Choroid plexus epithelial cell (primary cell): ENCODE results near the gene ROBO4.

Experiments
- DNase-seq: peaks from one replicate; pipeline ENCODE4 v3.0.0-alpha.2; 2010; ENCODE audit warnings: low read depth
- H3K4me3 ChIP-seq: 2 replicates; pipeline ENCODE4 v1.5.1; 2011; ENCODE audit warnings: low read depth, mild to moderate bottlenecking, control low read depth, low read length, moderate library complexity
- TF ChIP-seq, protein P1 (sequence below): conservative IDR thresholded peaks from 2 replicates; pipeline ENCODE4 v1.5.1; 2011; ENCODE audit warnings: low read depth, mild to moderate bottlenecking, control low read depth, inconsistent platforms, low read length, moderate library complexity

Gene ROBO4

DNA sequence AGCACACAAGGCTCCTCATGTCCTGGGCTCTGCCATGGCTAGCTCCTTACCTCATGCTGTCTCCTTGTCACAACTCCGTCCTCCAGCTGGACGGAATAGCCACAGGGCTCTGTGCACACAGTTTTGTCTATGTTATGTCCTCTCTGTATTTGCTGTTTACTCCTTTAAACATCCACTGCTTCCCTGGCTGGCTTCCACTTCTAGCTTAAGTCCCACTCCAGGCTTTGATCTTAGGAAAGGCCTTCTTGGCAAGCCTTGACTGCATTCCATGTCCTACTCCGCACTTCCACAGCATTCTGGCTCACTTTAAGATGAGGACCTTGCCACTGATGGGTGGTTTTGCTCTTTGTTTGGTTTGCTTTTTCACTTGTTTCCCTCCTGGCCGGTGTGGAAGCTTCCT lies 55.4 kb downstream of the ROBO4 start:
- H3K4me3 ChIP-seq = no peak overlapping the region
- TF ChIP-seq, protein P1, sequence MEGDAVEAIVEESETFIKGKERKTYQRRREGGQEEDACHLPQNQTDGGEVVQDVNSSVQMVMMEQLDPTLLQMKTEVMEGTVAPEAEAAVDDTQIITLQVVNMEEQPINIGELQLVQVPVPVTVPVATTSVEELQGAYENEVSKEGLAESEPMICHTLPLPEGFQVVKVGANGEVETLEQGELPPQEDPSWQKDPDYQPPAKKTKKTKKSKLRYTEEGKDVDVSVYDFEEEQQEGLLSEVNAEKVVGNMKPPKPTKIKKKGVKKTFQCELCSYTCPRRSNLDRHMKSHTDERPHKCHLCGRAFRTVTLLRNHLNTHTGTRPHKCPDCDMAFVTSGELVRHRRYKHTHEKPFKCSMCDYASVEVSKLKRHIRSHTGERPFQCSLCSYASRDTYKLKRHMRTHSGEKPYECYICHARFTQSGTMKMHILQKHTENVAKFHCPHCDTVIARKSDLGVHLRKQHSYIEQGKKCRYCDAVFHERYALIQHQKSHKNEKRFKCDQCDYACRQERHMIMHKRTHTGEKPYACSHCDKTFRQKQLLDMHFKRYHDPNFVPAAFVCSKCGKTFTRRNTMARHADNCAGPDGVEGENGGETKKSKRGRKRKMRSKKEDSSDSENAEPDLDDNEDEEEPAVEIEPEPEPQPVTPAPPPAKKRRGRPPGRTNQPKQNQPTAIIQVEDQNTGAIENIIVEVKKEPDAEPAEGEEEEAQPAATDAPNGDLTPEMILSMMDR = no peak
- no peak for DNase-seq

DNA sequence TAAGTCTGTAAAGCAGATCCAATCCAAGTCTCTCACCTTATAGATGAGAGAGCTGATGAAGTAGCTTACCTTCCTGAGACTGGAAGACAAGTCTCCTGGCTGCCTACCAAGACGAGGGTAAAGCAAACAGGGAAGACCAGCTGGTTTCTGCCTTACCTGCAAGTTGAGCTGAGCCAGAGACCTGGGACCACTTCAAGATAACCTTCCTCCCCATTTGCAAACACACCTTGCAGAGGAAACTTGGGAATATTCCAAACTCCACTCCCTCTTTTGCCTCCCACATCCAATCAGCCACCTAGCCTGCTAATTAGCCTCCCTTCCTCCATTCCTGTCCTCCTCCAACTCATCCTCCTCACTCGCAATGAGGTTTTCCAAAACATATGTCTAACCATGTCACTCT lies 55.8 kb downstream of the ROBO4 start:
- DNase-seq = no peak
- TF ChIP-seq, protein P1 = no peak
- H3K4me3 ChIP-seq = no peak overlapping the region

DNA sequence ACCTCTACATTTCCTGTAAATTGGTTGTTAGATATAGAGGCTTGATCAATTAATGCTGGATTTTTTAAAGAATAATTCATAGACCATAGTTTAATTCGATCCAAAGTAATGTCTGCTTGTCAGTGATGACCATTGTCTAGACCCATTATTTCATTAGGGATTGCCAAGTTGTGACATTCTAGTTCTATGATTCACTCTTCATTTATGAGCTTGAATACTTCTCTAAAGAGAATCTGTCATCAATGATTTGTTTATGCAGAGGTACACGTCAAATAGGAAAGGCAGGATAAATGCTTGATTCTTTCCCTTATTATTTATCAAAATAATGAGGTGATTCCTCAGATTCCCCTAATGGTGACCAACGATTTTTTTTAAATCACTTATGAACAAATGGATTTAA lies 56.5 kb downstream of the ROBO4 start:
- no peak overlapping the region for H3K4me3 ChIP-seq
- no peak for DNase-seq
- TF ChIP-seq, protein P1 = no peak

DNA sequence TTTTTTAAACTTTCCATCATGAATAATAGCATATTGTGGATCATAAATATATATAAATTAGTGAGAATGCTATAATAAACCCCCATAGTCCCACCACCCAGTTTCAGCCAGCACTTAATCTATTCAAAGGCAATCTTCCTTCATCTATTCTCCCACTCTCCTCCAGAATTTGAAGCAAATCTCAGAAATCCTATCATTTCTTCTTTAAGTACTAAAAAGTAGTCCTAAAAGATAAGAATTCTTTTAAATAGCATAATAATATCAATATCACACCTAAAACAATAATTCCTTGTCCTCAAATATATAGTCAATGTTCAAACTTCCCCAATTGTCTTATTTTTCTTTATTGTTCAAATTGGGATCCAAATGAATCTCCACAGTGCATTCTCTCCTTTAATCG lies 57.0 kb downstream of the ROBO4 start:
- TF ChIP-seq, protein P1 = no peak
- DNase-seq = no peak
- no peak overlapping the region for H3K4me3 ChIP-seq

DNA sequence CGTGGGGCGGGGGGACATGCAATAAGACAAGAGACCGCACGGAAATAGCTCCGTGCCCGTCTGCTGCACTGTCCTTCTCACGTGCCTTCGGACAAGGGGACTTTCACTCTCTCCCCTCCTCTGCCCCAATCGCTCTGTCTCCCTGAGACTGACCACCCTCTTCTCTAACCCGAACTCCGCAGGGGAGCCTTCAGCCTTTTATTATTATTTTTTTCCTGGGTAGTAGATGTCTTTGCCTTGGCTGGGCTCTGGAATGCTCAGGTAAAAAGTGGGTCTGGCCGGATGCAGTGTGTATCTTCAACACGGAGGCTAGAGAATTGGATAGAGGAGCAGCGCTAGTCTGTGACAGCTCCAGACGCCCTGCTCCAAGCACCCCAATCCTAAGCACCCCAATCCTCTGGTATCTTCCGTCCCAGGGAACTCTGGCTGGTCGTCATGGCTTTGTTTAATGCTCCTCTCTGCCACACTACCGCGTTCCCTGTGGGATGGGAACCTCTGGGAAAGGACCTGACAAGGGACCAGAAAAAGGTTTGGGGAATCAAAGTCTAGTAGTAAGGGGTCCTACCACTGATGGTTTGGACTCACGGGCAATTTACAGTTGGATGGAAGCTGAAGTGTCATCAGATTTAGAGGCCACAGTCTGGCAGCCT lies 57.6 kb downstream of the ROBO4 start:
- TF ChIP-seq, protein P1 = no peak
- peak overlapping the region; percentile 22 for H3K4me3 ChIP-seq
- no peak for DNase-seq

DNA sequence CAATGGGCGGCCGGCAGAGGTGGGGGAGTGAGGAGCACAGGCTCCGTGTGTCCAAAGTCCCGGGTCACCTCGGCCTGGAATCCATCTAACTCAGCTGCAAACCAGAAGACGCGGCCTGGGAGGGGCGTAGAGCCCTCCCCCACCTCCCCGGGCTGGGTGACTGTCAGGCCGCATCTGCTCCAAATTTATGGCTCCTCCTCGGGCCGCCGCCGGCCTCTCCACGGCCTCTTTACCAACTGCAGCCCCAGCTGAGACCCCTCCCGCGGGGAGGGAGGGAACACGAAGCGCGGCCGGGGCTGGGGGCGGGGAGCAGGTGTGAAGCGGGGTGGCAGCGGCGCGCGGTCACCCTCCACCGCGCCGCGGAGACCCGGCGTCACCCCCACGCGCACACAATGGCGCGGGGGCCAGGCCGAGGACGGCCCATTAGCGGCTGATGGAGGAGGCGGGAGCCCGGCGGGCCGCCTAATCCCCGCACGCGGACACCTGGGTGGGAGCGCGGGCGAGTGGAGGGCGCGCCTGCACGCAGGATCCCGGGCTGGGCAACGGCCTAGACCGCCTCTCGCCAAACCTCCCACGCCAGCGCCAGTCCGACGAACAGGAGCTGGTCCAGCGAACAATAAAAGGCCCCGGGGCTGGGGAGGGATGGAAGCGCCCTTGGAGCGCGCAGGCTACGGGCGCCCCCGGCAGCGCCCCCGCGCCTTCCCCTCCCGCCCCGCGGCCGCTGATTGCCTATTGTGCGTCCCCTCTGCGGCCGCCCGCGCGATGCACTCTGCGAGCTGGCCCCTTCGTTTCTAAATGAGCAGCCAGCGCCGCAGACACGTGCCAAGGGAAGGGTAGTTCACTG lies 58.3 kb downstream of the ROBO4 start:
- DNase-seq = no peak
- TF ChIP-seq, protein P1 = no peak
- H3K4me3 ChIP-seq = peak overlapping the region; percentile 22

DNA sequence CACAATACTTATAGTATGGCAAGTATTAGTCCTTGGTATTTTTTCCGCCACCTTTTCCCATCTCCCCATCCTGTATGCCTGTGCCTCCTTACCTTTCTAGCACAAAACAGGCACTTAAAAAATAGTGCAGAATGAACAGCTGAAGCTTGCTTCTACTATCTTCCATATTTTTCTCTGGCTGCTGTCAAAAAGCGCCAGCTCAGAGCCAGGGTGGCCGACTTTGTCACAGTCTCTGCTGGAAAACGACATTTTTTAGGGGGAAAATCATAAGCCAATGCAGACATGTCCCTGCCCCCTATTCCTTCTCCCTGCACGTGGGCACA lies 58.9 kb downstream of the ROBO4 start:
- TF ChIP-seq, protein P1 = no peak
- no peak overlapping the region for H3K4me3 ChIP-seq
- no peak for DNase-seq
